ENCODE measurements around the gene GPATCH2. TPM values are rescaled to one million over a fixed set of nuclear protein-coding genes. Genes with fewer than 3 reads are reported as not detected.

The GPATCH2 gene
- total and polyA plus RNA-seq, 12 donors = 2.3 to 10.6 (median 7.3) TPM

DNA sequence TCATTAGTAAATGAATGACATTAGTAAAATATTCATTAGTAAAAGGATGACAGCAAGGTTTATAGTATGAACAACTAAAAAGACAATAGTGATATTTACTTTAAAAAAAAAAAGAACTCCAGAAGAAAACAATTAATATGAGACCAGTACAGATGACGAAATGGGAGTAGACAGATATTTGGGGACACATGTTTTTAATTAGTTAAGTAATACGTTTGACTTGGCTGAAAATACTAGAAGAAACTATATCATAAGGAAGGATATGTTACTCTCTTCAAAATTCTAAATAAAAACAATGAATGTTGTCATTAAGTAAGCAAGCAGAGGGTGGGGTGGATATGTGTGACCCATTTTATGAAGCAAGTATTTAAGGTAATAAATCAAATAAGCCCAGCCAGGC, 61.9 kb downstream of the GPATCH2 start:
- DNase-seq (no peak), ATAC-seq (no peak)
- Histone ChIP-seq H3K27me3 (no peaks in the 10 kb centered on the region), H3K4me3 (no peak overlapping the region), H3K4me1 (no peaks in the 10 kb centered on the region), H3K9me3 (peaks cover 0 to 3% (median 0%) of the 10 kb centered on the region in 11 donors), H3K36me3 (no peaks in the 10 kb centered on the region), H3K27ac (no peak overlapping the region)
- intact Hi-C loops (cut with DNase I) = no loop called here
- 79 to 85% methylated on average over 2 of the region's 2 CpGs for WGBS, 2 donors
- TF ChIP-seq, protein P1, sequence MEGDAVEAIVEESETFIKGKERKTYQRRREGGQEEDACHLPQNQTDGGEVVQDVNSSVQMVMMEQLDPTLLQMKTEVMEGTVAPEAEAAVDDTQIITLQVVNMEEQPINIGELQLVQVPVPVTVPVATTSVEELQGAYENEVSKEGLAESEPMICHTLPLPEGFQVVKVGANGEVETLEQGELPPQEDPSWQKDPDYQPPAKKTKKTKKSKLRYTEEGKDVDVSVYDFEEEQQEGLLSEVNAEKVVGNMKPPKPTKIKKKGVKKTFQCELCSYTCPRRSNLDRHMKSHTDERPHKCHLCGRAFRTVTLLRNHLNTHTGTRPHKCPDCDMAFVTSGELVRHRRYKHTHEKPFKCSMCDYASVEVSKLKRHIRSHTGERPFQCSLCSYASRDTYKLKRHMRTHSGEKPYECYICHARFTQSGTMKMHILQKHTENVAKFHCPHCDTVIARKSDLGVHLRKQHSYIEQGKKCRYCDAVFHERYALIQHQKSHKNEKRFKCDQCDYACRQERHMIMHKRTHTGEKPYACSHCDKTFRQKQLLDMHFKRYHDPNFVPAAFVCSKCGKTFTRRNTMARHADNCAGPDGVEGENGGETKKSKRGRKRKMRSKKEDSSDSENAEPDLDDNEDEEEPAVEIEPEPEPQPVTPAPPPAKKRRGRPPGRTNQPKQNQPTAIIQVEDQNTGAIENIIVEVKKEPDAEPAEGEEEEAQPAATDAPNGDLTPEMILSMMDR (IDR thresholded peaks at IDR 0.05) = no peak

DNA sequence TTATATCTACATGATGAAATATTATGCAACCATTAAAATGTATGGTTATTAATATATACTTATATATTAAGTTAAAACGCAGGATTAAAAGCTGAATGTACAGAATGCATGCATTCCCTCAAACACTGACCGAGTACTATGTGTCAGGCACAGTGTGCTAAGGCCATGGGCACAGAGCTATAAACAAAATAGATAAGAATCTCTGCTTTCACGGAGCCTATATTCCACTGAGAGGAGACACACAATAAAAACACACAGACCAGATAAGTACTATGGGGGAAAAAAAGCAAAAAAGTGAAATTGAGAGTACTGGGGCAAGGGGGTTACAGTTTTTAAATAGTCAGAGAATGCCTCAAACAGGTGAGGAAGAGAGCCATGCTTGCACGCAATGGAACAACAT, 62.7 kb downstream of the GPATCH2 start:
- DNase-seq (no peak), ATAC-seq (no peak)
- 90 to 93% methylated on average over 4 of the region's 4 CpGs for WGBS, 2 donors
- H3K27me3 ChIP-seq = no peaks in the 10 kb centered on the region
- intact Hi-C loops (cut with DNase I) = no loop called here
- H3K36me3 ChIP-seq = no peaks in the 10 kb centered on the region
- H3K27ac ChIP-seq = no peak overlapping the region
- TF ChIP-seq, protein P1 (IDR thresholded peaks at IDR 0.05) = no peak
- no peak overlapping the region for H3K4me3 ChIP-seq
- peaks cover 0 to 3% (median 0%) of the 10 kb centered on the region in 11 donors for H3K9me3 ChIP-seq
- H3K4me1 ChIP-seq = no peaks in the 10 kb centered on the region

GRCh38 chr1:217564833-217565232, 66.1 kb downstream of the GPATCH2 start:
- ATAC-seq = no peak
- intact Hi-C loops (cut with DNase I) = no loop called here
- Histone ChIP-seq H3K36me3 (no peaks in the 10 kb centered on the region), H3K4me1 (no peaks in the 10 kb centered on the region), H3K27me3 (no peaks in the 10 kb centered on the region), H3K27ac (no peak overlapping the region), H3K9me3 (peaks cover 0 to 3% (median 0%) of the 10 kb centered on the region in 11 donors), H3K4me3 (no peak overlapping the region)
- WGBS, 2 donors = 88 to 90% methylated on average over 3 of the region's 3 CpGs
- TF ChIP-seq, protein P1 (IDR thresholded peaks at IDR 0.05) = no peak
- no peak for DNase-seq

- H3K4me3 ChIP-seq = no peak overlapping the region
- H3K36me3 ChIP-seq = no peaks in the 10 kb centered on the region
Measured at GRCh38 chr1:217564207-217564606, 66.7 kb downstream of the GPATCH2 start.

More at GRCh38 chr1:217564207-217564606, 66.7 kb downstream of the GPATCH2 start:
- intact Hi-C loops (cut with DNase I) = no loop called here
- ATAC-seq = no peak
- H3K9me3 ChIP-seq = no peaks in the 10 kb centered on the region
- H3K27ac ChIP-seq = no peak overlapping the region
- DNase-seq = no peak
- H3K4me1 ChIP-seq = no peaks in the 10 kb centered on the region
- no peaks in the 10 kb centered on the region for H3K27me3 ChIP-seq
- WGBS, 2 donors = 78 to 84% methylated on average over 6 of the region's 6 CpGs
- TF ChIP-seq, protein P1 (IDR thresholded peaks at IDR 0.05) = no peak

All from heart right ventricle (tissue), 16 donors.